ENCODE results near the gene OR2V2.

OR2V2 gene

DNA sequence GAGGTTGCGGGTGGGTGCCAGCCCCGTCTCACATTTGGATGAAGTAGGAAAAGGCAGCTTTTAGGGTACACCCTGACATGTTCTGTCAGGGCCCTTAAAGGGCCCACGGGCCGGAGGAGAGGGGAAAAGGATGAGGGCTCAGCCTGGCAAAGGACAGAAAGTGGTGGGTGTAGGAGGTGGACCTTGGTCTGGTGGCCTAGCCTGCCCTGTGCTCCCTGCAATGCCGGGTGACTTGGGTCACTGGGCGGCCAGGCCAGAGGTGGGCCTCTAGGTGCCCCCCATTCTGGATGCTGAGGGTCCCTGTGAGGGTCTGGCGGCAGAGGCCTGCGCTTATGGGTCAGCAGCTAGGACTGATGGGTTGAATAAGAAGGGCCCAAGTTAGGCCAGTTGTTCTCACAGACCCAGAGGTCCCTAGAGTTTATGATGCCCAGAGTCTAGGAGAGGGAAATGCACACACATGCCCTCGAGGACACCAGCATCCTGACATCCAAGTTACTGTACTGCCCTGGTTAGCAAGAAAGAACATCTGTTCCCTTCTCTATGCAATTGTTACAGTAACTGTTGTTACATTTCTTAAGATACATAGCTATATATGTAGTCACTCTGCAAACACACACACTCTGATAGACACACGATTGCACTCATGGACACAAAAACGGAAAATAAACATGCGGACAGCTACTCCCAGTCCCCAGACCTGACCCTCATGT, 45.1 kb downstream of the OR2V2 start:
- DNase-seq: no peak

GRCh38 chr5:181193656-181194055, 46.3 kb downstream of the OR2V2 start:
- DNase-seq: no peak

DNA sequence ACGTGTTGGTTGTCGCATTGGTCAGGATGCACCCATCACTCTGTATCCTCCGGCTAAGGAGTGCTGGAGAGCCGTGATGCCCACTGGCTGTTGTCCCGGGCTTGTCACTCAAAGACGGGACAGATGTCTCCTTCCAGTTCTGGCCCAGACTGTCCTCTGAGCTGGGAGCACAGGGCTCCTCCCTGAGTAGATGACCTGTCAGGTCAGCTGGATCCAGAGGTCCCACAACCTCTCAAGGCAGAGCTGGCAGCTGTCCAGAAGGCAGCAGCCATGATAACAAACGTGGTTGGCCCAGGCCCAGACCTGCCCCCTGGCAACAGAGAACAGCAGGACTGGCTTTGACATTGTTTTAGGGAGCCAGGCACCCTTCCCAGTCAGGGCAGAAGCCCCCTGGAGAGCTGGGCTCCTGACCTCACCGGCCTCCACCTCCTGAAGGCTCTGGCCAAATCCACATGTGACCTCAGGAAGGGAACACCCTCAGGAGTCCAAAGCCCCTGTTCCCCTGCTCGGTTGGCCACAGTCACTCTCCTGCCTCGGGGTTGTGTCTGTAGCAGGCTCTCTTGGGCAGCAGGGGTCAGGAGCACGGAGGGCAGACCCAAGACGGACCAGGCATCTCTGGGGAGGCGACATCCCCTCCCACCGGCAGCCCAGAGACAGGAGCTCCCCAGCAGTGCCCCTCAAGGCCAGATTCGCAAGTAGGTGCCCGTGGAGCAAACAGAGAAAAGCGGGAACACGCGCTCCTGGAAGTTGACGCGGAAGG, 47.3 kb downstream of the OR2V2 start:
- DNase-seq: no peak

GRCh38 chr5:181195249-181195761, 47.9 kb downstream of the OR2V2 start:
- DNase-seq: no peak

DNA sequence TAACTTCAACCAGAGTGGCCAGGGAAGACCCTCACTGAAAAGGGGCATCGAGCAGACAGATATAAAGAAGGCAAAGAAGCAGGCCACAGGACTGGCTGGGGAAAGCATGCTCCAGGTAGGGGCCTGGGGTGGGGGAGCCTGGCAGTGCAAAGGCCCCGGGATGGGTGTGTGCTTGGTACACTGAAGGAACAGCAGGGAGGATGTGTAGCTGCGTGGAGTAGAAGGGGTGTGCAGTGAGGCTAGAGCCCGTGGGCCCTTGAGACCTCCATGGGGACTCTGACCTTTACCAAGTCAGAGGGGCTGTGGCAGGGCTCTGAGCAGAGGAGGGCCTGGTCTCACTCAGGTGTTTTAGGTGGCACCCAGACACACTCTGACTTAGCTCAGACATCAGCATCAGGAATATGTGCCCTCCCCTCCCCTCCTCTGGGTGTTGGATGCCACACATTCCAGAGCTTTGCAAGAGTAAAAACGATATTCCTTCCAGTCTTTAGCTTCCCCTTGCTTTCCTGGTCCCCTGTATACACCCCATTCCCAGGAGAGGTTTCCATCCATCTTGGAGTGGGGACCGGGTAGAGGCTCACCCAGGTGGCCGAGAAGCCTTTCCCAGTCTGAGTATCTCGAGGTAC, 50.1 kb downstream of the OR2V2 start:
- DNase-seq: no peak

GRCh38 chr5:181198106-181198685, 50.8 kb downstream of the OR2V2 start:
- DNase-seq: no peak

DNA sequence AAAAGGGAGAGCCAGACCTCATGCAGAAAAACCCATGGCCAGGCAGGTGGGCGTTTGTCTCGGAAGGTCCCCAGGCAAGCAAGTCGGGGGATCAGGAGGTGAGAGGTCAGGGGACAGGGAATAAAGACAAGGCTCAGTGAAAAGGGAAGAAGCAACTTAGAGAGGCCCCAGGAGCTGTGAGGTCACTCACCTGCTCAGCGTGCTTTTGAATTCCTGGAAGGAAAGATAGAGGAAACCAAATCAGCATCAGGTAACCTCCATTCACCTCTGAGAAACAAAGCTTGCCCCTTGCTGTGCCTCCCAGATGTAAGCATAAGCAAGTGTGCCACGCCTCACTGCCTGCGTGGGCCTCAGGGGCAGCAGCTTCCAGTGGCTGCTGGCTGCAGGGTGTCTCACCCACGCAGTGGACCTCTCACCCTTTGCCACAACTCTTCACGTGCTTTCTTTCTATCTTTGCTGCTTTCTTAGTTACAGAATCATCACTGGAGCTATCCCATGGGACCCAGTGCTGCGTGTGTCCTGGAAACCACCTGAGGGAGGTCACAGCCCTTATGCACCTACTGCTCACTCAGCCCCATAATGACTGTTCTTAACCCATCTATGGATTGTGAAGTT, 51.6 kb downstream of the OR2V2 start:
- no peak for DNase-seq

DNA sequence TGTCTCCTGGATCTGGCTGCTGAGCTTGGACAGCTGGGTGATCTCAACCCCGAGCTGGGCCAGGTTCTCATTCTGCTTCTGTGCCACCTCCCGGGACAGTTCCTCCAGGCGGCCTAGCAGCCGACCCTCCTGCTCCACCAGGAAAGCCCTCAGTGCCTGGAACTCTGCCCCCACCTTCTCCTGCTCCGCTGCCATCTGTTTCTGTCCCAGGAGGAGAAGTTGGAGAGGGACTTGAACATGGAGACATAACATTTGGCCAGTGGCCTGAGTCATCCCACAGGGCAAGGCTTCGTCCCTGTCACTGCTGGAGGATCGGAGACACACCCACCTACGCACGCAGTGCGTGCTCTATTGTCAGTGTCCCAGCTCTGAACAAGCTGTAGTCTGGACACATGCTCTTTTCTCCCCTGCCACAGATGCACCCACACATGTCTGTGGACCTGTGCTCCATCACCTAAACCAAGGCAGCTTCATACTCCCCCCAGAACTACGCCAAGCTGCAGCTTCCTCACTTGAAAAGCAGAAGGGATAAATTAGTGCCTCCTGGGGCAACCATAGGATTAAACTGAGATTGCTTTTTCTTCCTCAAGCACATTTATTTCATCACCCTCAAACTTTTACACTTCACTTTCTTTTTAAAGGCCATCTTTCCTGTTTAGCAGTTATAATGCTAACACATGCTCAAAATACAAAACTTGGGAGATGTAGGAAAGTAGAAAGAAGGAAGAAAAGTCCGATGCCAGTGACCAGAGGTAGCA, 52.7 kb downstream of the OR2V2 start:
- no peak for DNase-seq

DNA sequence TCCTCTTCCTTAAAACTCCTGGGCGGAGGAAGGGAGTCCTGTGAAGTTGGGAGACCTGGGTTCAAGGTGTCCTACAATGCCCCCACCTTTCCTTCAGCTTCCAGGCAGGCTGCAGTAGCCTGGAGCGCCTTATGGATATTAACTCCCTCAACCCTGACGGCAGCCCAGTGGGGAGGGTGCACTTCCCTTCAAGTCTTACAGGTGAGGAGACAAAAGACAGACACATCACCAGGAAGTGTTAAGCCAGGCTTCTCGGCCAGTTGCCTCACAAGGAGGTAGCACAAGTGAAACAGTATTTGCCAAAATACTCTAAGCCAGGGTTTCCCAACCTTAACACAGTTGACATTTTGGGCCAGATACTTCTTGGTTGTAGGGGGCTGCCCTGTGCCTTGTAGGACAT, 53.4 kb downstream of the OR2V2 start:
- DNase-seq: no peak

GRCh38 chr5:181203093-181203711, 55.8 kb downstream of the OR2V2 start:
- no peak for DNase-seq

GRCh38 chr5:181203777-181204112, 56.4 kb downstream of the OR2V2 start:
- DNase-seq: no peak

DNA sequence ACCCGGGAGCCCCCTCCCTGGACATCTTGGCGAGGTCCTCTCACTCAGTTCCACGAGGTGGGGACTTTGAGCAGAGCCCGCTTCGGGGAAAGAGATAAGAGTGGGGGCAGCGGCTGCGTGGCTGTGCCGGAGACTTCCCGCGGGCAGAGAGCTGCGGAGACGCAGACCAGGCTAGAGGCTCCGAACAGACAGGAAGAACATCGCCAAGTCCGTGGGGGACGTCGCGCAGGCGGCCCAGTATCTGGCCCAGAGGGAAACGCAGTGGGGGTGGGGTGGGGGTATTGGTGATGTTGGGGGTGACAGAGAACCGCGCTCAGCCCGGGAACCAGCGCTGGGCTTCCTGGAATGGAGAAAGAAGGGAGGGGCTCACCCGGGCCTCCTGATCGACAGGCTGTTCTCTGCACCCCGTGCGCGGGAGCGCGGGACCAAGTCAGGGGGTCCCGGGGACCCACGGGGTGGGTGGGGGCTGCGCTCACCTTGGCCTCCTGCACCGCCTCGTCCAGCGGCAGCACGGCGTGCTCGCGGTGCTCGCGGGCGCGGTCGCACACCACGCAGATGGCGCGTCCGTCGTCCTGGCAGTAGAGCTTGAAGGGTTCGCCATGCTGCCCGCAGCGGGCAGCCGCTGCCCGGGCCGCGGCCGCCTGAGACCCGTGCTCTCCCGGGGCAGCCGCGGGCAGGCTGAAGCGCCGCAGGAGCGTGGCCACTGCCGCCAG, 56.9 kb downstream of the OR2V2 start:
- no peak for DNase-seq

DNA sequence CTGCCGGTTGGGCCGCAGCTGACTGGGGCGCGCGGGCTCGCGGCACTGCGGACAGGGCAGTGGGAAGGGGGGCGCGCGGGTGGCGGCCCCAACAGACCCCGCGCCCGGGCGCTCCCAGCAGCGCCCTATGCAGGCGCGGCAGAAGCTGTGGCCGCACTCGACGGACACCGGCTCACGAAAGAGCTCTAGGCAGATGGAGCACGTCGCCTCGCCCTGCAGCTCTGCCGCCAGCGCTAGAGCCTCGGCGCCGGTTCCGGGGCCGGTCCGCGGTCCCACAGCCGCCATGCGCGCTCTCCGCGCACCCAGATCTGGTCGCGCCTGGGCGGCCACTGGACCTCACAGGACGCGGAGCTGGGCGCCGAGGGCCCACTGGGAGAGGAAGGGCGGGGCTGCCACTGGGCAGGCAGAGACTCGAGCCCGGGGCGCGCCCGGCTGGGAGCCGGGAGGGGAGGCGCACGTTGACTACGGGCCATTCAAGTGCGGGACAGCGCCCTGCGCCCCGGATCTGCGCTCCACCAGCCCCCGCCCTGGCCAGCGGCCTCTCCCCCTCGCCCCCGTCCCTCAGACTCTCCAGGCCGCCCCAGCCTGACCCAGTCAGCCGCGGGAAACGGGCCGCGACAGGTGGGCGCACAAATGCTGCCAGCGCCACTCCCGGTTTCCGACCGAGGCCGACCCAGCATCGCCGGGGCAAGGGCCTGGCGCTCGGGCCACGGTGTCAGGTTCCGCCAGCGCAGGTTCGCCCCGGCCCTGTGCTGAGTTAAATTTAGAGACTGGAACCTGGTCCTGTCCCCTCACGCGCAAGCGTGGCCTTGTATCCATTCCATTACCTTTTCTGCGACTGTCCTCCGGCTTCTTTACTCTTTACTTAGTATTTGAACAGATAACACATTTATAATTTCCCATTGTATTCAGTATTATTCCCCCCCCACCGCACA, 57.7 kb downstream of the OR2V2 start, which contains the start of gene TRIM7:
Gene TRIM7 (minus strand): TSS at position 371 of the 935 bp plus-strand sequence. CDS start 86 bp downstream, at position 285.
- DNase-seq: no peak

GRCh38 chr5:181205761-181206649, 58.6 kb downstream of the OR2V2 start:
- no peak for DNase-seq

DNA sequence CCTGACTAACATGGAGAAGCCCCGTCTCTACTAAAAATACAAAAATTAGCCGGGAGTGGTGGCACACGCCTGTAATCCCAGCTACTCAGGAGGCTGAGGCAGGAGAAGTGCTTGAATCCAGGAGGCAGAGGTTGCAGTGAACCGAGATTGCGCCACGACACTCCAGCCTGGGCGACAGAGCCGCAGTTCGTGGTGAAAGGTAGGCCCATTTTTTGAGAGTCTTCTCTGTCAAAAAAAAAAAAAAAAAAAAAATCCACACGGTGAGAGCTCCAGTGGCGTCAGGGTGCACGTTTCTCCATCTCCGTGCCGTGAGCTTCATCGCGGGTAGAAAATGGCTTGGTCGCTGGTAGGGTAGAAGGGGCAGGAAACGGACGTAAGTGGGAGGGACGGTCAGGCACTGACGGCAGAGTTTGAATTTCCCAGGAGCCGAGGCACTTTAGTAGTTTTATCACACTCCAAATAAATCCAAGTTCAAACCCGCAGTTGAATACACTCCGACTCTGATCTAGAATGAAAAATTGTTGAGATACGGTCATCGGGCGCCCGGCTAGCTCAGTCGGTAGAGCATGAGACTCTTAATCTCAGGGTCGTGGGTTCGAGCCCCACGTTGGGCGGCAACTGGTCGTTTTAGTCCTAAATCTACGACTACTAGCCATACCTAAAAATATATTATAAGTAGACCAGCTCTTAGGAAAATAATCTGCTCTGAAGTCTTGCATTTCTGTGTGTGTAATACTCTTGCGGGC, 60.0 kb downstream of the OR2V2 start:
- no peak for DNase-seq

GRCh38 chr5:181207960-181208253, 60.5 kb downstream of the OR2V2 start:
- DNase-seq: no peak
